ENCODE results near the gene PRR35. TPM values are rescaled to one million over a fixed set of nuclear protein-coding genes. Genes with fewer than 3 reads are reported as not detected.

The PRR35 gene
- total and polyA plus RNA-seq, 4 donors: not detected

- peaks cover 0 to 64% (median 6%) of the 10 kb centered on the region in 4 donors for H3K36me3 ChIP-seq (ENCODE audit: control insufficient read depth in 4 of 4, insufficient read depth in 4 of 4, low read length in 4 of 4)
Measured at GRCh38 chr16:552171-552570, 8.0 kb upstream of the PRR35 start.

DNA sequence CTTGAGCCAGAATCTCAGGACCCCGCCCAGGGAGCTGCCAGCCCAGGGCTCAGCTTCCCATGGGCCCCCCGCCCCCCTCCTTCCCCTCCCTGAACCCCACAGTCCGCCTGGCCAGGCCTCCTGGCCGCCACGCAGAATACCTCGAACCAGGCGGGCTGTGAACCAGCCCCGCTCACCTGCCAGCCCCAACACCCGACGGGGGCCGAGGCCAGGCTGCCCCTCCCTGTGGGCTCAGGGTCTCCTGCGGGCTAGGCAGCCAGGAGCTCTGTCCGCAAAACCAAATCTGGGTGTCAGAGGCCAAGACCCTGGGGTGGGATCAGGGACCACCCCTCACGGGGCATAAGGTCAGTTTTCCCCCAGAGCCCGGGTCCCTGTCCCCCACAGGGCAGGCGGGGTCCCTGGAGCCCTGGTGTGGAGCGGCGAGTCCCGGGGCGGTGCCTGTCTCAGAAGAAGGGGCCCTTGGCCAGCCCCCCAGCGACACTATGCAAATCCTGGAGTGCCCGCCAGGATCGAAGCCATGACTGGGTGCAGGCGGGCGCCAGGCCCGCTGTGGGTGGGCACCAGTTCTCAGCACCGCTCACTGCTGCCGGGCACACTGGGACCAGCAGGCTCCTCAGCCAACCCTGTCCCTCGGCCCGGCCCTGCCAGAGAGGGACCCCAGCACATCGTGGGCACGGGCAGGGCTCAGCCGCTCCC, 6.4 kb upstream of the PRR35 start:
- Histone ChIP-seq H3K9ac (ENCODE audit: insufficient read depth in 1 of 2, low read length in 2 of 2) (no peak overlapping the region), H3K4me1 (ENCODE audit: control insufficient read depth in 5 of 5, insufficient read depth in 5 of 5, low read length in 5 of 5) (no peaks in the 10 kb centered on the region), H3K9me3 (ENCODE audit: control insufficient read depth in 4 of 4, insufficient read depth in 3 of 4, low read length in 3 of 4) (no peaks in the 10 kb centered on the region), H3K27me3 (ENCODE audit: control insufficient read depth in 3 of 3, insufficient read depth in 3 of 3, low read length in 2 of 3) (peaks cover 0 to 11% (median 0%) of the 10 kb centered on the region in 3 donors), H3K36me3 (ENCODE audit: control insufficient read depth in 4 of 4, insufficient read depth in 4 of 4, low read length in 4 of 4) (peaks cover 0 to 49% (median 2%) of the 10 kb centered on the region in 4 donors), H3K4me3 (no peak overlapping the region), H3K27ac (ENCODE audit: low read depth in 1 of 2, low read length in 1 of 2) (no peak overlapping the region)
- 94 to 96% methylated on average over 30 to 33 of the region's 33 CpGs for WGBS, 2 donors
- DNase-seq (no peak), ATAC-seq (ENCODE audit: insufficient read depth, low FRiP score) (no peak)
- TF ChIP-seq, protein P1, sequence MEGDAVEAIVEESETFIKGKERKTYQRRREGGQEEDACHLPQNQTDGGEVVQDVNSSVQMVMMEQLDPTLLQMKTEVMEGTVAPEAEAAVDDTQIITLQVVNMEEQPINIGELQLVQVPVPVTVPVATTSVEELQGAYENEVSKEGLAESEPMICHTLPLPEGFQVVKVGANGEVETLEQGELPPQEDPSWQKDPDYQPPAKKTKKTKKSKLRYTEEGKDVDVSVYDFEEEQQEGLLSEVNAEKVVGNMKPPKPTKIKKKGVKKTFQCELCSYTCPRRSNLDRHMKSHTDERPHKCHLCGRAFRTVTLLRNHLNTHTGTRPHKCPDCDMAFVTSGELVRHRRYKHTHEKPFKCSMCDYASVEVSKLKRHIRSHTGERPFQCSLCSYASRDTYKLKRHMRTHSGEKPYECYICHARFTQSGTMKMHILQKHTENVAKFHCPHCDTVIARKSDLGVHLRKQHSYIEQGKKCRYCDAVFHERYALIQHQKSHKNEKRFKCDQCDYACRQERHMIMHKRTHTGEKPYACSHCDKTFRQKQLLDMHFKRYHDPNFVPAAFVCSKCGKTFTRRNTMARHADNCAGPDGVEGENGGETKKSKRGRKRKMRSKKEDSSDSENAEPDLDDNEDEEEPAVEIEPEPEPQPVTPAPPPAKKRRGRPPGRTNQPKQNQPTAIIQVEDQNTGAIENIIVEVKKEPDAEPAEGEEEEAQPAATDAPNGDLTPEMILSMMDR (IDR thresholded peaks at IDR 0.05; ENCODE audit: control extremely low read depth, extremely low read depth): no peak

More at GRCh38 chr16:552171-552570, 8.0 kb upstream of the PRR35 start:
- Histone ChIP-seq H3K9me3 (ENCODE audit: control insufficient read depth in 4 of 4, insufficient read depth in 3 of 4, low read length in 3 of 4) (no peaks in the 10 kb centered on the region), H3K9ac (ENCODE audit: insufficient read depth in 1 of 2, low read length in 2 of 2) (no peak overlapping the region), H3K27me3 (ENCODE audit: control insufficient read depth in 3 of 3, insufficient read depth in 3 of 3, low read length in 2 of 3) (no peaks in the 10 kb centered on the region), H3K4me3 (no peak overlapping the region), H3K27ac (ENCODE audit: low read depth in 1 of 2, low read length in 1 of 2) (no peak overlapping the region), H3K4me1 (ENCODE audit: control insufficient read depth in 5 of 5, insufficient read depth in 5 of 5, low read length in 5 of 5) (no peaks in the 10 kb centered on the region)
- WGBS, 2 donors: 96 to 97% methylated on average over 34 to 35 of the region's 35 CpGs
- ATAC-seq (ENCODE audit: insufficient read depth, low FRiP score): no peak
- DNase-seq: no peak
- TF ChIP-seq, protein P1 (IDR thresholded peaks at IDR 0.05; ENCODE audit: control extremely low read depth, extremely low read depth): no peak

DNA sequence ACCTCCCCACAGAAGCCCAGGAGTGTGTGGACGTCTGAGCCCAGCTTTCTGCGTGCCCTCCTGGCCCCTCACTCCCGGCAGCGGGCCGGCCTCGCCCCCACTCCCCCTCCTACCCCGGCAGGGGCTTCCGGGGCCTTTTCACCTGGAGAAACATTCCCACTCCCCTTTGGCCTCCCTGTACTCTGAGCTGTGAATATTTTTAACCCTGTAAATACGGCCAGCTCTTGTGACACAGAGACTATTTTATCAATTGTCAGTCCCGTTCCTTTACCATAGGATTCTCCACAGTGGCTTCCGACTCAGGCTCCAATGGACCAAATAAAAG, 5.9 kb upstream of the PRR35 start:
- WGBS, 2 donors: 89 to 92% methylated on average over 11 of the region's 11 CpGs
- TF ChIP-seq, protein P1 (IDR thresholded peaks at IDR 0.05; ENCODE audit: control extremely low read depth, extremely low read depth): no peak
- Histone ChIP-seq H3K4me3 (no peak overlapping the region), H3K36me3 (ENCODE audit: control insufficient read depth in 4 of 4, insufficient read depth in 4 of 4, low read length in 4 of 4) (peaks cover 0 to 44% (median 2%) of the 10 kb centered on the region in 4 donors), H3K9me3 (ENCODE audit: control insufficient read depth in 4 of 4, insufficient read depth in 3 of 4, low read length in 3 of 4) (no peaks in the 10 kb centered on the region), H3K9ac (ENCODE audit: insufficient read depth in 1 of 2, low read length in 2 of 2) (no peak overlapping the region), H3K27me3 (ENCODE audit: control insufficient read depth in 3 of 3, insufficient read depth in 3 of 3, low read length in 2 of 3) (peaks cover 0 to 16% (median 2%) of the 10 kb centered on the region in 3 donors), H3K4me1 (ENCODE audit: control insufficient read depth in 5 of 5, insufficient read depth in 5 of 5, low read length in 5 of 5) (peaks cover 0 to under 1% (median 0%) of the 10 kb centered on the region in 5 donors), H3K27ac (ENCODE audit: low read depth in 1 of 2, low read length in 1 of 2) (no peak overlapping the region)
- DNase-seq (no peak), ATAC-seq (ENCODE audit: insufficient read depth, low FRiP score) (no peak)

Measured in lung (tissue), 12 donors.